ENCODE measurements around the gene IFT88.

Gene IFT88

GRCh38 chr13:20566898-20567874 is at the start of gene IFT88:
Gene IFT88, plus strand, starts transcription at chr13:20567157. Its CDS starts 7,229 bp downstream, at chr13:20574386.
- no peak for DNase-seq

GRCh38 chr13:20518660-20519100 is 48.3 kb upstream of the IFT88 start:
- DNase-seq, result no peak

GRCh38 chr13:20519875-20520274 is 47.1 kb upstream of the IFT88 start:
- no peak for DNase-seq

GRCh38 chr13:20521364-20522115 is 45.4 kb upstream of the IFT88 start:
- no peak for DNase-seq

GRCh38 chr13:20525144-20525600 is 41.8 kb upstream of the IFT88 start:
- DNase-seq, result no peak

- DNase-seq, result no peak
These were observed 41.1 kb upstream of the IFT88 start, which contains the start of gene CRYL1 for GRCh38 chr13:20525601-20526544. Gene CRYL1, minus strand, starts transcription at chr13:20525857. Its CDS starts 63 bp downstream, at chr13:20525794.

- no peak for DNase-seq
These were observed 40.3 kb upstream of the IFT88 start for GRCh38 chr13:20526664-20527063.

- DNase-seq, result no peak
These were observed 38.5 kb upstream of the IFT88 start for GRCh38 chr13:20528452-20528851.

- DNase-seq, result no peak
These were observed 32.8 kb upstream of the IFT88 start for GRCh38 chr13:20534038-20534608.

GRCh38 chr13:20536992-20537391 is 30.0 kb upstream of the IFT88 start:
- DNase-seq, result no peak

GRCh38 chr13:20544201-20544923 is 22.6 kb upstream of the IFT88 start:
- no peak for DNase-seq

- no peak for DNase-seq
These were observed 20.4 kb upstream of the IFT88 start for GRCh38 chr13:20546556-20546955.

GRCh38 chr13:20547479-20547908 is 19.5 kb upstream of the IFT88 start:
- DNase-seq, result no peak

GRCh38 chr13:20550799-20551198 is 16.2 kb upstream of the IFT88 start:
- no peak for DNase-seq

- DNase-seq, result no peak
These were observed 13.6 kb upstream of the IFT88 start for GRCh38 chr13:20553311-20553710.

- no peak for DNase-seq
These were observed 8.0 kb upstream of the IFT88 start for GRCh38 chr13:20558982-20559381.

- no peak for DNase-seq
These were observed 7.1 kb upstream of the IFT88 start for GRCh38 chr13:20559659-20560356.

GRCh38 chr13:20561741-20562140 is 5.2 kb upstream of the IFT88 start:
- no peak for DNase-seq

- DNase-seq, result no peak
These were observed 1.7 kb upstream of the IFT88 start for GRCh38 chr13:20565115-20565736.

GRCh38 chr13:20566468-20566897 is 474 bp upstream of the IFT88 start:
- DNase-seq, result no peak

All from NCI-H1436 treated with DMSO at 0.1 percent for 48 hours (cell line).